Measurements from ENCODE around the gene SPINK1.

SPINK1 gene

DNA sequence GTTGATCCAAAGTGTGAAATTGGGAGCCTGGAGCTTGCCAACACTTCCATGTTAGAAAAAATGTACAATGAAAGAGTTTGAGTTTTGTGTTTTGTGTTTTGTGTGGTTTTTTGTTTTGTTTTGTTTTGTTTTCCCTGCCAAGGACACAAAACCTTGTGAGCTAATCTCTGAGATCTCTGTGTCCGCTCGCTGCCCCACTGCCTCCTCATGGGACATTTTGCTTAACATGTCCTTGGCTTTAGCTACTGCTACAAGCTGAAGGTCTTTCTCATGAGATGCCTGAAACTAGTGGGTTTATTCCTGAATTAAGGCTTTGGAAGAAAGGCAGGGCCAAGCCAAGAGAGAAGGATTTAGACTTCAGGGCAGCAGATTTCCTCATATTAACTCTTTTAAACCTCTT lies 41.7 kb downstream of the SPINK1 start:
- no peak for DNase-seq (ENCODE audit: extremely low spot score)
- ChIA-PET CTCF (no interaction called here), POLR2A (no interaction called here)
- TF ChIP-seq FOXA1 (IDR thresholded peaks at IDR 0.05) (no peak), HDGF (IDR thresholded peaks at IDR 0.05; ENCODE audit: borderline replicate concordance) (no peak), FOXM1 (IDR thresholded peaks at IDR 0.05; ENCODE audit: borderline replicate concordance) (no peak), ELF4 (IDR thresholded peaks at IDR 0.05) (no peak), BHLHE40 (IDR thresholded peaks at IDR 0.05; ENCODE audit: borderline replicate concordance) (no peak), L3MBTL2 (conservative IDR thresholded peaks at IDR 0.05) (no peak), LEF1 (IDR thresholded peaks at IDR 0.05; ENCODE audit: borderline replicate concordance) (no peak), SUZ12 (IDR thresholded peaks at IDR 0.05) (no peak), TARDBP (IDR thresholded peaks at IDR 0.05) (no peak), ARNT (IDR thresholded peaks at IDR 0.05) (no peak), ZNF384 (IDR thresholded peaks at IDR 0.05) (no peak)

GRCh38 chr5:147788023-147788422 lies 43.4 kb downstream of the SPINK1 start:
- POLR2A ChIA-PET: no interaction called here

DNA sequence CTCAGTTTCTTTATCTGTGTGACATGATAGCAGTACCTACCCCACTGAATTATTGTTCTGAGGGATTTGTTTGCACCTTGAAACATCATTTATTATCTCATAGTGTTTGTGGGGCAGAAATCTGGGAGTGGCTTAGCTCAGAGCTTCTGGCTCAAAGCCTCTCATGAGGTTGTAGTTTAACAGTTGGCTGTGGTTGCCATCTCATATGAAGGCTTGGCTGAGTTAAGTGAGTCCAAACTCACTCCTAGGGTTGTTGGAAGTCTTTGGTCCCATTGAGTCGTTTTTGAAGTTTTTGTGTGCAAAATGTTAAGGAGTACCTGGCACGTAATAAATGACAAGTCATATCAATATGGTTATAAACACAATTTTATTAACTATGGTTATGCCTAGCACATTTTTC lies 45.3 kb downstream of the SPINK1 start:
- CTCF ChIA-PET: no interaction called here
- POLR2A ChIA-PET: no interaction called here
- DNase-seq (ENCODE audit: extremely low spot score): no peak
- no peak for TF ChIP-seq CTBP1 (IDR thresholded peaks at IDR 0.05; ENCODE audit: borderline replicate concordance)
- no peak for TF ChIP-seq ELF4 (IDR thresholded peaks at IDR 0.05)
- no peak for TF ChIP-seq SUZ12 (IDR thresholded peaks at IDR 0.05)
- TF ChIP-seq SP1 (IDR thresholded peaks at IDR 0.05): no peak
- TF ChIP-seq ARNT (IDR thresholded peaks at IDR 0.05): no peak
- TF ChIP-seq TARDBP (IDR thresholded peaks at IDR 0.05): no peak
- no peak for TF ChIP-seq L3MBTL2 (conservative IDR thresholded peaks at IDR 0.05)
- no peak for TF ChIP-seq FOXK2 (IDR thresholded peaks at IDR 0.05)
- no peak for TF ChIP-seq FOXM1 (IDR thresholded peaks at IDR 0.05; ENCODE audit: borderline replicate concordance)
- TF ChIP-seq FOXA1 (IDR thresholded peaks at IDR 0.05): no peak

More at GRCh38 chr5:147788023-147788422, 43.4 kb downstream of the SPINK1 start:
- CTCF ChIA-PET: no interaction called here
- no peak for DNase-seq (ENCODE audit: extremely low spot score)
- TF ChIP-seq HDGF (IDR thresholded peaks at IDR 0.05; ENCODE audit: borderline replicate concordance): no peak
- TF ChIP-seq ARNT (IDR thresholded peaks at IDR 0.05): no peak
- TF ChIP-seq SUZ12 (IDR thresholded peaks at IDR 0.05): no peak
- TF ChIP-seq FOXA1 (IDR thresholded peaks at IDR 0.05): no peak
- TF ChIP-seq L3MBTL2 (conservative IDR thresholded peaks at IDR 0.05): no peak
- no peak for TF ChIP-seq FOXK2 (IDR thresholded peaks at IDR 0.05)
- TF ChIP-seq SP1 (IDR thresholded peaks at IDR 0.05): no peak
- TF ChIP-seq BHLHE40 (IDR thresholded peaks at IDR 0.05; ENCODE audit: borderline replicate concordance): no peak
- TF ChIP-seq TARDBP (IDR thresholded peaks at IDR 0.05): no peak
- no peak for TF ChIP-seq LEF1 (IDR thresholded peaks at IDR 0.05; ENCODE audit: borderline replicate concordance)

- POLR2A ChIA-PET: no interaction called here
- no peak for DNase-seq (ENCODE audit: extremely low spot score)
- TF ChIP-seq ELF4 (IDR thresholded peaks at IDR 0.05) (no peak), ZNF384 (IDR thresholded peaks at IDR 0.05) (no peak), SUZ12 (IDR thresholded peaks at IDR 0.05) (no peak), LEF1 (IDR thresholded peaks at IDR 0.05; ENCODE audit: borderline replicate concordance) (no peak), BHLHE40 (IDR thresholded peaks at IDR 0.05; ENCODE audit: borderline replicate concordance) (no peak), NFRKB (IDR thresholded peaks at IDR 0.05) (no peak), TARDBP (IDR thresholded peaks at IDR 0.05) (no peak), FOXM1 (IDR thresholded peaks at IDR 0.05; ENCODE audit: borderline replicate concordance) (no peak), CTBP1 (IDR thresholded peaks at IDR 0.05; ENCODE audit: borderline replicate concordance) (no peak), HDGF (IDR thresholded peaks at IDR 0.05; ENCODE audit: borderline replicate concordance) (no peak), FOXA1 (IDR thresholded peaks at IDR 0.05) (no peak), ARNT (IDR thresholded peaks at IDR 0.05) (no peak), FOXK2 (IDR thresholded peaks at IDR 0.05) (no peak), L3MBTL2 (conservative IDR thresholded peaks at IDR 0.05) (no peak), SP1 (IDR thresholded peaks at IDR 0.05) (no peak)
- TF ChIP-seq, protein P1, sequence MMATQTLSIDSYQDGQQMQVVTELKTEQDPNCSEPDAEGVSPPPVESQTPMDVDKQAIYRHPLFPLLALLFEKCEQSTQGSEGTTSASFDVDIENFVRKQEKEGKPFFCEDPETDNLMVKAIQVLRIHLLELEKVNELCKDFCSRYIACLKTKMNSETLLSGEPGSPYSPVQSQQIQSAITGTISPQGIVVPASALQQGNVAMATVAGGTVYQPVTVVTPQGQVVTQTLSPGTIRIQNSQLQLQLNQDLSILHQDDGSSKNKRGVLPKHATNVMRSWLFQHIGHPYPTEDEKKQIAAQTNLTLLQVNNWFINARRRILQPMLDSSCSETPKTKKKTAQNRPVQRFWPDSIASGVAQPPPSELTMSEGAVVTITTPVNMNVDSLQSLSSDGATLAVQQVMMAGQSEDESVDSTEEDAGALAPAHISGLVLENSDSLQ (IDR thresholded peaks at IDR 0.05): no peak
- CTCF ChIA-PET: no interaction called here
Measured at GRCh38 chr5:147784146-147784987, 47.1 kb downstream of the SPINK1 start.

- ChIA-PET POLR2A (no interaction called here), CTCF (interaction anchor here (0.6 to 0.7 kb wide), 3 partner anchors 48 to 584 kb away, joined by 3 to 5 read pairs (median 5); no protein-coding TSS in a partner anchor)
- DNase-seq (ENCODE audit: extremely low spot score): peak; percentile 54
- no peak for TF ChIP-seq ZNF384 (IDR thresholded peaks at IDR 0.05)
- no peak for TF ChIP-seq ELF4 (IDR thresholded peaks at IDR 0.05)
- no peak for TF ChIP-seq LEF1 (IDR thresholded peaks at IDR 0.05; ENCODE audit: borderline replicate concordance)
- no peak for TF ChIP-seq L3MBTL2 (conservative IDR thresholded peaks at IDR 0.05)
Measured at GRCh38 chr5:147782110-147783028, 49.1 kb downstream of the SPINK1 start, which contains the start of gene JAKMIP2. Gene JAKMIP2 (minus strand): TSS chr5:147782728. CDS start chr5:147671806, 110,922 bp downstream.

- no peak for DNase-seq (ENCODE audit: extremely low spot score)
- POLR2A ChIA-PET: no interaction called here
- CTCF ChIA-PET: no interaction called here
- TF ChIP-seq FOXK2 (IDR thresholded peaks at IDR 0.05): no peak
- no peak for TF ChIP-seq CTBP1 (IDR thresholded peaks at IDR 0.05; ENCODE audit: borderline replicate concordance)
- no peak for TF ChIP-seq ZNF384 (IDR thresholded peaks at IDR 0.05)
- TF ChIP-seq NFRKB (IDR thresholded peaks at IDR 0.05): no peak
- TF ChIP-seq HDGF (IDR thresholded peaks at IDR 0.05; ENCODE audit: borderline replicate concordance): no peak
- TF ChIP-seq LEF1 (IDR thresholded peaks at IDR 0.05; ENCODE audit: borderline replicate concordance): no peak
- no peak for TF ChIP-seq SUZ12 (IDR thresholded peaks at IDR 0.05)
- no peak for TF ChIP-seq ARNT (IDR thresholded peaks at IDR 0.05)
- no peak for TF ChIP-seq BHLHE40 (IDR thresholded peaks at IDR 0.05; ENCODE audit: borderline replicate concordance)
- no peak for TF ChIP-seq ELF4 (IDR thresholded peaks at IDR 0.05)
- TF ChIP-seq, protein P1 (IDR thresholded peaks at IDR 0.05): no peak
- TF ChIP-seq FOXM1 (IDR thresholded peaks at IDR 0.05; ENCODE audit: borderline replicate concordance): no peak
- TF ChIP-seq L3MBTL2 (conservative IDR thresholded peaks at IDR 0.05): no peak
- no peak for TF ChIP-seq FOXA1 (IDR thresholded peaks at IDR 0.05)
- no peak for TF ChIP-seq SP1 (IDR thresholded peaks at IDR 0.05)
- TF ChIP-seq TARDBP (IDR thresholded peaks at IDR 0.05): no peak
Measured at GRCh38 chr5:147780924-147781573, 50.4 kb downstream of the SPINK1 start.
